Osteocyte (in vitro differentiated cells): ENCODE data around the gene UBAP2L. TPM values are rescaled to one million over a fixed set of nuclear protein-coding genes. Genes with fewer than 3 reads are reported as not detected.
"Not testable (repeated sequence)": the region's sequence is repeated elsewhere in the genome, so short reads cannot be mapped to it uniquely, and the experiment has no call there.

Source experiments
- DNase-seq: peaks from one replicate; pipeline ENCODE4 v3.0.0; 2021; ENCODE audit warnings: mixed read lengths; ENCODE audit not compliant: unreplicated experiment; ENCODE audit errors: extremely low spot score
- H3K27ac Mint-ChIP-seq: one replicate; pipeline ENCODE4 v1.8.0; 2021; ENCODE audit warnings: mild to moderate bottlenecking, mixed read lengths; ENCODE audit not compliant: unreplicated experiment
- H3K27me3 Mint-ChIP-seq: one replicate; pipeline ENCODE4 v1.8.0; 2021; ENCODE audit warnings: mixed read lengths; ENCODE audit not compliant: unreplicated experiment
- H3K36me3 Mint-ChIP-seq: one replicate; pipeline ENCODE4 v1.8.0; 2021; ENCODE audit warnings: mixed read lengths; ENCODE audit not compliant: unreplicated experiment
- H3K4me1 Mint-ChIP-seq: one replicate; pipeline ENCODE4 v1.8.0; 2021; ENCODE audit warnings: mixed read lengths; ENCODE audit not compliant: unreplicated experiment
- H3K4me3 Mint-ChIP-seq: one replicate; pipeline ENCODE4 v1.8.0; 2021; ENCODE audit warnings: mild to moderate bottlenecking, moderate library complexity, mixed read lengths; ENCODE audit not compliant: unreplicated experiment
- H3K9me3 Mint-ChIP-seq: one replicate; pipeline ENCODE4 v1.8.0; 2021; ENCODE audit warnings: mixed read lengths; ENCODE audit not compliant: unreplicated experiment
- CTCF ChIP-seq: fragments of 200-600 bp; sonication (generic); IDR thresholded peaks from 2 replicates; pipeline ENCODE4 v1.5.0; 2021; ENCODE audit warnings: antibody characterized with exemption, mild to moderate bottlenecking, moderate library complexity
- total RNA-seq: library from RNA; stranded (reverse); gene quantifications from 2 replicates; pipeline ENCODE4 v1.2.1, GENCODE V29; 2021

UBAP2L gene
- total RNA-seq, 1 donor from 2014 or later = 236 TPM

- no peak for DNase-seq
Observed at GRCh38 chr1:154295408-154296235, 74.9 kb downstream of the UBAP2L start.

GRCh38 chr1:154301582-154301981 is 80.8 kb downstream of the UBAP2L start:
- TF ChIP-seq CTCF = no peak
- no peaks in the 10 kb centered on the region for H3K4me1 Mint-ChIP-seq
- DNase-seq = no peak
- H3K27ac Mint-ChIP-seq = no peak overlapping the region
- H3K4me3 Mint-ChIP-seq = no peak overlapping the region
- peaks cover 18% of the 10 kb centered on the region for H3K27me3 Mint-ChIP-seq
- H3K9me3 Mint-ChIP-seq = peaks cover 9% of the 10 kb centered on the region
- no peaks in the 10 kb centered on the region for H3K36me3 Mint-ChIP-seq

More at GRCh38 chr1:154295408-154296235, 74.9 kb downstream of the UBAP2L start:
- Mint-ChIP-seq H3K27me3 (peaks cover 9% of the 10 kb centered on the region), H3K27ac (no peak overlapping the region), H3K36me3 (peaks cover 4% of the 10 kb centered on the region), H3K4me3 (no peak overlapping the region), H3K9me3 (peaks cover 9% of the 10 kb centered on the region), H3K4me1 (no peaks in the 10 kb centered on the region)
- no peak for TF ChIP-seq CTCF

GRCh38 chr1:154304664-154305337 is 84.0 kb downstream of the UBAP2L start:
- no peaks in the 10 kb centered on the region for H3K36me3 Mint-ChIP-seq
- no peaks in the 10 kb centered on the region for H3K9me3 Mint-ChIP-seq
- no peak overlapping the region for H3K4me3 Mint-ChIP-seq
- peaks cover 18% of the 10 kb centered on the region for H3K27me3 Mint-ChIP-seq
- TF ChIP-seq CTCF = no peak
- no peaks in the 10 kb centered on the region for H3K4me1 Mint-ChIP-seq
- H3K27ac Mint-ChIP-seq = no peak overlapping the region
- no peak for DNase-seq

- no peak for TF ChIP-seq CTCF
- Mint-ChIP-seq H3K4me3 (no peak overlapping the region), H3K27me3 (peaks cover 12% of the 10 kb centered on the region), H3K27ac (no peak overlapping the region), H3K36me3 (no peaks in the 10 kb centered on the region), H3K9me3 (no peaks in the 10 kb centered on the region), H3K4me1 (no peaks in the 10 kb centered on the region)
- no peak for DNase-seq
Observed at GRCh38 chr1:154306151-154306550, 85.4 kb downstream of the UBAP2L start.

- H3K36me3 Mint-ChIP-seq, H3K4me1 Mint-ChIP-seq, H3K4me3 Mint-ChIP-seq, H3K9me3 Mint-ChIP-seq, DNase-seq, H3K27ac Mint-ChIP-seq: not testable (repeated sequence)
- peaks cover 19% of the 10 kb centered on the region for H3K27me3 Mint-ChIP-seq
Observed at GRCh38 chr1:154307670-154308270, 87.0 kb downstream of the UBAP2L start.

GRCh38 chr1:154309136-154309535 is 88.4 kb downstream of the UBAP2L start:
- H3K27me3 Mint-ChIP-seq = peaks cover 22% of the 10 kb centered on the region
- not testable (repeated sequence) for H3K9me3 Mint-ChIP-seq

GRCh38 chr1:154312229-154313065 is 91.7 kb downstream of the UBAP2L start:
- not testable (repeated sequence) for H3K4me1 Mint-ChIP-seq, H3K4me3 Mint-ChIP-seq, H3K27ac Mint-ChIP-seq, DNase-seq, H3K9me3 Mint-ChIP-seq, H3K36me3 Mint-ChIP-seq
- H3K27me3 Mint-ChIP-seq = peaks cover 18% of the 10 kb centered on the region

More at GRCh38 chr1:154309136-154309535, 88.4 kb downstream of the UBAP2L start:
- H3K4me3 Mint-ChIP-seq, H3K36me3 Mint-ChIP-seq, H3K4me1 Mint-ChIP-seq, DNase-seq, H3K27ac Mint-ChIP-seq: not testable (repeated sequence)
